ENCODE measurements around the gene POLR1A. TPM values are rescaled to one million over a fixed set of nuclear protein-coding genes. Genes with fewer than 3 reads are reported as not detected.

Gene POLR1A
- polyA plus RNA-seq, 3 donors, result 0.45 to 2.1 (median 1.6) TPM

DNA sequence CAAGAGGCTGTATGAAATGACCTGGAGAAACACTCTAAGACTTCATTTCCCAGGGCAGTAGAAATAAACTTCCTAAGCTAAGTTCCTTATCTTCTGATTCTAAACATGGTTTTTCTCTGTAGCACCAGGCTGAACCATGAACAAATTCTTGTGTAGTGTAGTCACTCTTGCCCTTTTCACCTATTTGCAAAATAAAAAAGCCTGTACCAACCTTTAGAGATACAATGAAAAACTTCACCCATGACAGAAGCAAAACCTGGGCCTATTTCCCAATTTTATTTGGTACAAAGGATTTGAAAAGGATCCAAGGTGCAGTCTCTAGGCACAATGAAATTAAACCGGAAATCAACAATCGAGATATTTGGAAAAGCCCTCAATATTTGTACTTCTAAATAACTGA is 43.6 kb downstream of the POLR1A start:
- Histone ChIP-seq H3K27me3 (ENCODE audit: control insufficient read depth in 2 of 2, insufficient read depth in 2 of 2, low read length in 2 of 2) (no peaks in the 10 kb centered on the region), H2AFZ (ENCODE audit: insufficient read depth, low read depth, low read length, poor library complexity, severe bottlenecking) (no peak overlapping the region), H3K4me1 (ENCODE audit: control insufficient read depth in 1 of 2, insufficient read depth in 2 of 2, low read length in 2 of 2) (no peaks in the 10 kb centered on the region), H3K9me3 (replicated peaks in 1 of 2; ENCODE audit: control insufficient read depth in 1 of 2, insufficient read depth in 1 of 2, low read length in 2 of 2) (no peaks in the 10 kb centered on the region), H4K20me1 (ENCODE audit: insufficient read depth, low read length) (no peaks in the 10 kb centered on the region), H3K79me2 (ENCODE audit: insufficient read depth, low read length) (no peaks in the 10 kb centered on the region), H3K9ac (ENCODE audit: insufficient read depth, low read length, poor library complexity, severe bottlenecking) (no peak overlapping the region), H3K27ac (ENCODE audit: low read depth in 1 of 2, low read length in 2 of 2) (no peak overlapping the region), H3K4me3 (replicated peaks in 1 of 3; ENCODE audit: low read depth in 2 of 3, low read length in 3 of 3) (no peak overlapping the region), H3K4me2 (replicated peaks; ENCODE audit: extremely low read depth, low read length, poor library complexity, severe bottlenecking) (no peak overlapping the region), H3K36me3 (replicated peaks in 1 of 2; ENCODE audit: control insufficient read depth in 1 of 2, insufficient read depth in 2 of 2, low read length in 2 of 2) (peaks cover 42 to 75% of the 10 kb centered on the region in 2 donors)
- H3K4me1 Mint-ChIP-seq, result no peaks in the 10 kb centered on the region
- peaks cover 0 to 11% (median 3%) of the 10 kb centered on the region in 7 donors for H3K9me3 Mint-ChIP-seq
- no peak overlapping the region for H3K4me3 Mint-ChIP-seq
- peaks cover 63 to 65% of the 10 kb centered on the region in 2 donors for H3K36me3 Mint-ChIP-seq
- intact Hi-C loops (cut with micrococcal nuclease), result no loop called here
- TF ChIP-seq, protein P1, sequence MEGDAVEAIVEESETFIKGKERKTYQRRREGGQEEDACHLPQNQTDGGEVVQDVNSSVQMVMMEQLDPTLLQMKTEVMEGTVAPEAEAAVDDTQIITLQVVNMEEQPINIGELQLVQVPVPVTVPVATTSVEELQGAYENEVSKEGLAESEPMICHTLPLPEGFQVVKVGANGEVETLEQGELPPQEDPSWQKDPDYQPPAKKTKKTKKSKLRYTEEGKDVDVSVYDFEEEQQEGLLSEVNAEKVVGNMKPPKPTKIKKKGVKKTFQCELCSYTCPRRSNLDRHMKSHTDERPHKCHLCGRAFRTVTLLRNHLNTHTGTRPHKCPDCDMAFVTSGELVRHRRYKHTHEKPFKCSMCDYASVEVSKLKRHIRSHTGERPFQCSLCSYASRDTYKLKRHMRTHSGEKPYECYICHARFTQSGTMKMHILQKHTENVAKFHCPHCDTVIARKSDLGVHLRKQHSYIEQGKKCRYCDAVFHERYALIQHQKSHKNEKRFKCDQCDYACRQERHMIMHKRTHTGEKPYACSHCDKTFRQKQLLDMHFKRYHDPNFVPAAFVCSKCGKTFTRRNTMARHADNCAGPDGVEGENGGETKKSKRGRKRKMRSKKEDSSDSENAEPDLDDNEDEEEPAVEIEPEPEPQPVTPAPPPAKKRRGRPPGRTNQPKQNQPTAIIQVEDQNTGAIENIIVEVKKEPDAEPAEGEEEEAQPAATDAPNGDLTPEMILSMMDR (IDR thresholded peaks at IDR 0.05), result no peak
- WGBS (ENCODE audit: insufficient coverage), result no CpG with 5 or more reads among the region's 2 CpGs
- H3K27me3 Mint-ChIP-seq (ENCODE audit: low read depth in 3 of 3), result no peaks in the 10 kb centered on the region
- no peak for DNase-seq
- H3K27ac Mint-ChIP-seq, result no peak overlapping the region

DNA sequence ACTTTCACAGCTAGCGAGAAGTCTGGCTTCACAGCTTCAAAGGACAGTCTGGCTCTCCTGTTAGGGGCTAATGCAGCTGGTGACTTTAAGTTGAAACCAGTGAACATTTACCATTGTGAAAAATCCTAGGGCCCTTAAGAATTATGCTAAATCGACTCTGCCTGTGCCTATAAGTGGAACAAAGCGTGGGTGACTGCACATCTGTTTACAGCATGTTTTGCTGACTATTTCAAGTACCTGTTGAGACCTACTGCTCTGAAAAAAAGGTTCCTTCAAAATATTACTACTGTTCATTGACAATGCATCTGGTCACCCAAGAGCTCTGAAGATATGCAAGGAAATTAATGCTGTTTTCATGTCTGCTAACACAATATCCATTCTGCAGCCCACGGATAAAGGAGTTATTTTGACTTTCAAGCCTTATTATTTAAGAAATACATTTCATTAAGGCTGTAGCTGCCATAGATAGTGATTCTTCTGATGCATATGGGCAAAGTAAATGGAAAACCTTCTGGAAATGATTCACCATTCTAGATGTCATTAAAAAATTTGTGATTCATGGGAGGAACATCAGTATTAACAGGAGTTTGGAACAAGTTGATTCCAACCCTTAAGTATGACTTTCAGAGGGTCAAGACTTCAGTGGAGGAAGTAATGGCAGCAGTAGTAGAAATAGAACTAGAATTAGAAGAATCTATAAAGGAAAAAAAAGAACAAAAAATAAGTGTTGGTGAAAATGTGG is 48.9 kb downstream of the POLR1A start:
- Mint-ChIP-seq H3K27me3 (ENCODE audit: low read depth in 3 of 3) (no peaks in the 10 kb centered on the region), H3K9me3 (no peaks in the 10 kb centered on the region), H3K27ac (no peak overlapping the region)

More for the DNA sequence above, 48.9 kb downstream of the POLR1A start:
- Histone ChIP-seq H3K9ac (ENCODE audit: insufficient read depth, low read length, poor library complexity, severe bottlenecking) (no peak overlapping the region), H3K4me3 (replicated peaks in 1 of 3; ENCODE audit: low read depth in 2 of 3, low read length in 3 of 3) (no peak overlapping the region), H3K27me3 (ENCODE audit: control insufficient read depth in 2 of 2, insufficient read depth in 2 of 2, low read length in 2 of 2) (no peaks in the 10 kb centered on the region), H3K79me2 (ENCODE audit: insufficient read depth, low read length) (no peaks in the 10 kb centered on the region), H2AFZ (ENCODE audit: insufficient read depth, low read depth, low read length, poor library complexity, severe bottlenecking) (no peak overlapping the region), H3K27ac (ENCODE audit: low read depth in 1 of 2, low read length in 2 of 2) (no peak overlapping the region), H3K9me3 (replicated peaks in 1 of 2; ENCODE audit: control insufficient read depth in 1 of 2, insufficient read depth in 1 of 2, low read length in 2 of 2) (no peaks in the 10 kb centered on the region), H3K36me3 (replicated peaks in 1 of 2; ENCODE audit: control insufficient read depth in 1 of 2, insufficient read depth in 2 of 2, low read length in 2 of 2) (peaks cover 28 to 66% of the 10 kb centered on the region in 2 donors), H3K4me2 (replicated peaks; ENCODE audit: extremely low read depth, low read length, poor library complexity, severe bottlenecking) (no peak overlapping the region), H4K20me1 (ENCODE audit: insufficient read depth, low read length) (no peaks in the 10 kb centered on the region), H3K4me1 (ENCODE audit: control insufficient read depth in 1 of 2, insufficient read depth in 2 of 2, low read length in 2 of 2) (no peaks in the 10 kb centered on the region)
- 90% methylated on average over 2 of the region's 4 CpGs for WGBS (ENCODE audit: insufficient coverage)
- TF ChIP-seq, protein P1 (IDR thresholded peaks at IDR 0.05), result no peak
- no peak overlapping the region for H3K4me3 Mint-ChIP-seq
- intact Hi-C loops (cut with micrococcal nuclease), result no loop called here
- peaks cover 55 to 59% of the 10 kb centered on the region in 2 donors for H3K36me3 Mint-ChIP-seq
- no peaks in the 10 kb centered on the region for H3K4me1 Mint-ChIP-seq
- DNase-seq, result no peak
